ENCODE data around the gene CPTP.

The CPTP gene

DNA sequence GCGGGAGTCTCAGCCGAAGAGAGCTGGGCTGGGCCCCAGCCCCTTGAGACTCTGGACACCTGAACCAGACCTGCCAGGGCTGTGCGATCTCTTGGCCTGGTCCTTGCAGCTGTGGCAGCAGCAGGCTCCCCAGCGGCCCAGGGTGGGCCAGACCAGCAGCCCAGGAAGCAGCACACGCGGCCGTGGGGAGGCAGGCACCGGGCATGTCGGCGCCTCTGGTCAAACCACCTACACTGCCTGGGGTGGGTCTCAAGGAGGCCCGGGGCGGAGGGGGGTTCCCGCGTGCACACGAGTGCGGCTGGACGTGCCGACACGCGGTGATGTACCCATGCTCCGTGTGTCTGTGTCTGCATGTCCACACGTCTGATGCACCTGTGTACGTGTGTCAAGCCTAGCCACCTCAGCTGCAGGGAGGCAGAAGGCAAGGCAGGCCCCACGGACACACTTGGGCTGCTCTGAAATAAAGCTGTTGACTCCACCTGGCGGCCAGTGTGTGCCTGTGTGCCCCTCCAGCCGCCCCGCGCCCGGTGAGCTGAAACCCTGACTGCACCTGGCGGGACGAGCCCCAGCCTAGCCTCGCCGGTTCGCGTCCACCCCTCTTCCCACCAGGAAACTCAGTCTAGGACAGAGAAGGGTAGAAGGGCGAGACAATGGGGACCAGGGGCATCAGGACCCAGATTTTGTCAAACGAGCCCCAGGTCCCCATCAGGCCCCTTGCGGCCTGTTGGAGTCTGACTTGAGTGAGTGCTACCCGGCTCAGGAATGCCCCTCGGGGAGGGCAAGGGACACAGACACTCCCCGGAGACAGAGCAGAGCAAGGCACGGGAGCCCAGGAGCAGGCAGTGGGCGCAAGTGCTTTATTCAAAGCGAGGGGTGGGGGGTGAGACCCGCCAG is 32.8 kb upstream of the CPTP start:
- in situ Hi-C loops (cut with HindIII; ENCODE audit: low sequenced_read_pairs) = no loop called here

GRCh38 chr1:1292442-1292779 is 32.2 kb upstream of the CPTP start:
- in situ Hi-C loops (cut with HindIII; ENCODE audit: low sequenced_read_pairs) = no loop called here

DNA sequence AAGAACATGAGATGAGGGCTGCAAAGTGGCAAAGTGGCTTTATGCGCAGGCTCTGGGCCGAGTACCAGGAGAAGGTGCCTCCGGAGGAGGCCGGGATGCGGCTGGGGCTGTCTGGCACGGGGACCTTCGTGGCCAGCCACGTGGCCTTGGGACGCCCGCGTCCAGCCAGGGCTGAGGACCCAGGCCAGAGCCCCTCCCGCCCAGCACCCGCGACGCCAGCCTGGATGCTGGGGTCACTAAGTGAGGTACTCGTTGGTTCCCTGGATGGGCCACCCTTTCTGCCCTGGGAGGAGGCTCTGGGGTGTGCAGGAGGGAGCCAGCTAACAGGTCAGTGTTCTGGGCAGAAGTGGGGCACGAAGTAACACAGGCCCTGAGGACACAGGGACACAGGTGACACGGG is 31.8 kb upstream of the CPTP start:
- in situ Hi-C loops (cut with HindIII; ENCODE audit: low sequenced_read_pairs) = no loop called here

DNA sequence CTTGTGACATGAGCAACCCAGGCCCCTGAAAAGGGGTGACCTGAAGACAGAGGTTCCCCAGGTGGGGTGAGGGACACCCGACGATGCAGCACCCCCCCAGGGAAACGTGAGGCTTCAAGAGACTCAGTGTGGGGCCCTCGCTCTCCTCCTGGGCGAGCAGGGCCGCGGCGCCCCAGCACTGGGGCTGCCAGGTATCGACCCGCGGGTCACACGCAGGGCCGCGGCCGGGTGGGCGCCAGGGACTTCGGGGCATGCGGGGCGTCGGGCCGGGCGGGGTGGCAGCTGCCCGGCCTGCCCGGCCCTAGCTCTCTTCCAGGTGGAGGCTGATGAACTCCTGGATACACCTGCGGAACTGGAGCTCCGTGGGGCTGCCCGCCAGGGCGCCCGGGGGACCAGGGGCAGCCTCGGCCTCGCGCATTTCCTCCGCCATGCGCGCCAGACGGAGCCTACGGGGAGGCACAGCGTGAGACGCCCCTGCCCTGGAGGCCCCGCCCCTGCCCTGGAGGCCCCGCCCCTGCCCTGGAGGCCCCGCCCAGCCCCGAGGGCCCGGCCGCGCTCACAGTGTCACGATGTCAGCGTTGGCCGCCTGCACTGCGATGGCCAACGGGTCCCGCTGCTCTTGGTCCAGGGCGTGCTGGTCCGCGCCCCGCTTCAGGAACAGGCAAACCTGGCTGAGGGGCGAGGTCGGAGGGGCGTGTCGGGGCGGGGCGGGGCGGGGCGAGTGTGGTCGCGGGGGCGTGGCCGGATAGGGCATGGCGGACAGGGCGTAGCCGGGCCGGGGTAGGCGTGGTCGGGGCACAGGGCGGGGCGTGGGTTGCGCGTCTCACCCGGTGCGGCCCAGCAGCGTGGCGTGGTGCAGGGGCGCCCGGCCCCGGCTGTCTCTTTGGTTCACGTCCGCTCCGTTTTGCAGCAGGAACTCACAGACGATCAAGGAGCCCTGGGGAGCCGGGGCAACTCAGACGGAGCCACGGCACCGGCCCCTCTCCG is 31.0 kb upstream of the CPTP start:
- in situ Hi-C loops (cut with HindIII; ENCODE audit: low sequenced_read_pairs) = no loop called here

- in situ Hi-C loops (cut with HindIII; ENCODE audit: low sequenced_read_pairs) = no loop called here
These were observed 30.2 kb upstream of the CPTP start for GRCh38 chr1:1294250-1294890.

GRCh38 chr1:1295154-1295923 is 29.3 kb upstream of the CPTP start:
- in situ Hi-C loops (cut with HindIII; ENCODE audit: low sequenced_read_pairs) = no loop called here

GRCh38 chr1:1296070-1297061 is 28.2 kb upstream of the CPTP start:
- in situ Hi-C loops (cut with HindIII; ENCODE audit: low sequenced_read_pairs) = no loop called here

DNA sequence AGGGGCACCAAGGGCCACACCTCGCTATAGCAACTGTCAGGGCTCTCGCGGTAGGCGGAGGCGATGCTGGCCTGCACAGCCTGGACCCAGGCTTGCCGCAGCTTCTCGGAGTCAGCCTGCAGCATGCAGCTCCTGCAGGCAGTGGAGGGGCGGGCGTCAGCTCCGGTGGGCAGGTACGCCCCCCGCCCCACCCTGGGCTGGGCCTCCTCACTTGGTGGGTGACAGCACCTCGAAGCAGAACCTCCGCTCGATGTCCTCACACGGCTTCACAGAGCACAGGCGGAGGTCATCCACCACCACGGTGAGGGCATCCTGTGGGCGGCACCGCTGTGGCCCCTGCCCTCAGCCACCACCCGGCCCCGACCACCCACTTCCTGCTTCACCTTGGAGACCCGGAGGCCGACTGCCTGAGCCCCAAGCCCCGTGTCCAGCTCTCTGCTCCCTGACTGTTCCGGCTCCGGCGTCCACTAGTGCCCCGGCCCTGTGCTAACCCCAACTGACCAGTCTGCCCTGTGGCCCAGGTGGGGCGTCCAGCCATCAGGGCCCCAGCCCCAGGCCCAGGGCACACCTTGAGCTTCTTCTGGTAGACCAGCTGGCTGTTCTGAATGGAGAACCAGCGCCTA is 26.7 kb upstream of the CPTP start:
- in situ Hi-C loops (cut with HindIII; ENCODE audit: low sequenced_read_pairs) = no loop called here

DNA sequence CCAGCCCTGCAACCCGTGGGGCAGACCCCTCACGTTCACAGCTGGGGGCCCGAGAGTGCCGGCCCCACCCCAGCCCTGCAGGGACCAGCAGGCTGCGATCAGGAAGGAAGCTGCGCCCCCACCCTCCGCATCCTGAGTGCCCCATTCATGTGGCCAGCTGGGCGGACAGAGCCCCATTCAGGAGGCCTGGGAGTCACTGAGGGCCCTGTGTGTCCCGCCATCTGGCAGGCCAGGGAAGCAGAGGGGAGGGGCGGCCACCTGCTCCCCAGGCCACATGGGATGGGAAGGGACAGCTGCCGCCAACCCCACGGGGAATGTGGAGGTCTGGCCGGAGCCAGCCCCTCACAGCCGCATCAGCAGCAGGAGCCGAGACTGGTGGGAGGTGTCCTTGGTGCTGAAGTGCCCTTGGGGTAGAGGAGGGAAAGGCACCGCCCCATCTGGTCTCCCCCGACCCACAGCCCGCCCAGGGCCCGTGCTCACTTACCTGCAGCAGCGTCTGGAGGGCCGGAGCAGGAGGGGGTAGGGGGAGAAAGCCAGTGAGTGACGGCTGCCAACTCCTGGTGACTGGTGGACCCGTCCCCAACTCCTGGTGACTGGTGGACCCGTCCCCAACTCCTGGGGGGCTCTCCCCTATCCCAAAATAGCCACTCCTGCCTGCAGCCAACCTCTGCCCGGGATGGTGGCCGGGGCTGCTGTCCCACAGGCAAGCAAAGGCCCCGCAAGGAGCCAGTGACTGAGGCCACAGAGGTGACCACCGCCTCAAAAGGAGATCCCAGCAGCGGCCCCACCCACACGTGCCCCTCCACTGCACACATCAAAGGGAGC is 25.5 kb upstream of the CPTP start:
- in situ Hi-C loops (cut with HindIII; ENCODE audit: low sequenced_read_pairs) = no loop called here

DNA sequence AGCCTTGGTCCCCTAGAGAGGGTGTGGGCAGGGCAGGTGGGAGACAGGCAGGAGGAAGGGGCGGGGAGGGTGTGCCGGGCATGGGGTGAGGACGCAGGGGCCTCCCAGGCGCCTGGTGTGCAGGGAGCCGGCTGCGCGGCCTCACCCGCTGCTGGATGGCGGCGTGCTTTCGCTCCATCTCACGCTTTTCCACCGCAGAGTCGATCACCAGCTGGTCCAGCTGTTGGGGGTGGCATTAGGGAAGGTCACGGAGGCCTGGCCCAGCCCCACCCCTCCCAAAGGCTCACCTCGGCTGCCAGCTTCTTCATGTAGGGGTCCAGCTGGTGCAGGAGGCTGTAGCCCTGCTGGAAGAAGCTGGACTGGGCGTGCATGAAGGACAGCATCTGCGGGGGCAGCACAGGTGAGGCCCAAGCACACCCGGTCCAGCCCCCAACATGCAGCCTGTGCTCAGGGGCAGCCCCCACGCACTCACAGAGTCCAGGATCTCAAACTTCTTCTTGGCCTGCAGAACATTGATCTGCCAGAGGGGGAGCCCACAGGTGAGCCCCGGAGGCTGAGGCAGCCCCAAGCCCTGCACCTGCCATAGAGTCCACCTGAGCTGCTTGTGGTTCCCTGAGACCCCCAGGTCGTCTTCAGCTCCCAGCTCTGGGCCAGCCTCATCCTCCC is 24.8 kb upstream of the CPTP start:
- in situ Hi-C loops (cut with HindIII; ENCODE audit: low sequenced_read_pairs) = no loop called here

GRCh38 chr1:1300352-1300739 is 24.3 kb upstream of the CPTP start:
- in situ Hi-C loops (cut with HindIII; ENCODE audit: low sequenced_read_pairs) = no loop called here

GRCh38 chr1:1302006-1302430 is 22.6 kb upstream of the CPTP start:
- in situ Hi-C loops (cut with HindIII; ENCODE audit: low sequenced_read_pairs) = no loop called here

GRCh38 chr1:1302951-1303509 is 21.6 kb upstream of the CPTP start:
- in situ Hi-C loops (cut with HindIII; ENCODE audit: low sequenced_read_pairs) = no loop called here

- in situ Hi-C loops (cut with HindIII; ENCODE audit: low sequenced_read_pairs) = no loop called here
These were observed 20.9 kb upstream of the CPTP start for GRCh38 chr1:1303736-1304135.

DNA sequence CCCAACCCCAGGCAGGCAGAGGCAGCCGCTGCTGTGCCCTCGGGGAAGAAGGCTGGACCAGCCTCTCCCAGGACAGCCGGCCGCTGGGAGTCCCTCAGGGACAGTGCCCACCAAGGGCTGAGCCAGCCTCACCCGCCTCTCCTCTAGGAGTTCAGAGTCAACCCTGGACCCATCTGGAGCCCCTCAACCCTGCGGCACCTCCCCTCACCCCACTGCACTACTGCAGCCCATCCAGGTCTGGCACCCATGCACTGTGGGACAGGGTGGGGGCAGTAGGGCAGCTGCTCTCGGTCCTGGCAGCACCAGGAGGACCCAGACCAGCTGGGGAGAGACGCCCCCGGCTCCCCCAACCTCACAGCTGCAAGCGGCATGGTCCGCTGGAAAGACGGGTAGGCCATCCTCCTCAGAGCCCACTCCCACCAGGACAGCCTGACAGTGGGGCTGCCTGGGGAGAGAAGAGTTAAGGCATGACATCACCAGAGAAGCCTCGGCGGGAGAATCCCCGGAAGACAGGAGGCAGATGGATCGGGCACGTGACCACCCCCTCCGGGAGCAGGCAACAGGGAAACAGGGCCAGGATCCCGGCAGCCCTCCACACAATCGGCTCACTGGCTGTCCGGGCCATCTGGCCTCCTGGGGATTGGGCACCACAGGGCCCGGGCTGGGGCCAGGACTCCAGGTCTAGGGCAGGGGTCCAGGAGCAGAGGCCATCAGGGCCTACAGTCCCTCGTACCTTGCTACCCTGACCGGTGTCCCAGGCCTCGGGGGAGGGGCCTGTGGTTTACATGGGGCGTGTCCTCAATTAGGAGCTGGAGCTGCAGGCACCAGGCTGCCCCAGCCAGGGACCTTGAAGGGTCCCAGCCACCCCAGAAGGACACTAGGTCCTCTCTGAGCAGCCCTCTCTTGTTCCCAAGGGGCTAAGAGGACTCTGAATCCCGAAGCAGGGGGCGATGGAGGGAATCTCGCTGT is 20.0 kb upstream of the CPTP start:
- in situ Hi-C loops (cut with HindIII; ENCODE audit: low sequenced_read_pairs) = no loop called here
